H1 (cell line): Measurements from ENCODE around the gene U2SURP. TPM values are rescaled to one million over a fixed set of nuclear protein-coding genes. Genes with fewer than 3 reads are reported as not detected.

Source experiments
- CTCF ChIA-PET: fragments of 300-600 bp; sonication (Branson Sonifier 250); formaldehyde crosslinking; loops from one replicate; lab custom pipeline; 2021; ENCODE audit not compliant: partially characterized antibody; lab: Charles Lee
- POLR2A ChIA-PET: fragments of 300-600 bp; sonication (Branson Sonifier 250); formaldehyde crosslinking; loops from one replicate; lab custom pipeline; 2021; ENCODE audit warnings: inconsistent platforms; ENCODE audit not compliant: partially characterized antibody; lab: Charles Lee
- DNase-seq, 2 experiments: peaks; one replicate each; pipeline versions ENCODE4 v3.0.0 to v3.0.0-alpha.2; 2010 to 2022; ENCODE audit warnings: low spot score in 2 of 2, low read depth in 1 of 2, mixed read lengths in 1 of 2
- FAIRE-seq: peaks from 2 replicates; lab custom pipeline; 2011; peaks lifted over from hg19 to GRCh38; lab: Jason Lieb, UNC
- H2AFZ ChIP-seq: 2 replicates; pipeline ENCODE4 v1.8.1; 2012; ENCODE audit warnings: low read length, inconsistent platforms
- H2AK5ac ChIP-seq: 2 replicates; pipeline ENCODE4 v1.6.1; 2013; ENCODE audit warnings: low read depth, low read length
- H2BK120ac ChIP-seq: replicated peaks from 2 replicates; pipeline ENCODE3; 2013; ENCODE audit warnings: low read depth, low read length, inconsistent platforms
- H2BK12ac ChIP-seq: 2 replicates; pipeline ENCODE4 v1.6.1; 2013; ENCODE audit warnings: low read depth, low read length
- H2BK15ac ChIP-seq: 2 replicates; pipeline ENCODE4 v1.6.1; 2013; ENCODE audit warnings: low read length
- H2BK20ac ChIP-seq: 2 replicates; pipeline ENCODE4 v1.6.1; 2013; ENCODE audit warnings: low read length
- H2BK5ac ChIP-seq: 2 replicates; pipeline ENCODE4 v1.6.1; 2013; ENCODE audit warnings: low read depth, low read length
- H3K14ac ChIP-seq: 2 replicates; pipeline ENCODE4 v1.6.1; 2013; ENCODE audit warnings: inconsistent platforms; ENCODE audit not compliant: insufficient read length
- H3K18ac ChIP-seq: 2 replicates; pipeline ENCODE4 v1.6.1; 2013; ENCODE audit warnings: low read length; ENCODE audit errors: extremely low read depth
- H3K23ac ChIP-seq: 2 replicates; pipeline ENCODE4 v1.6.1; 2013; ENCODE audit warnings: inconsistent platforms; ENCODE audit not compliant: insufficient read length
- H3K23me2 ChIP-seq: 2 replicates; pipeline ENCODE4 v1.6.1; 2013; ENCODE audit warnings: low read depth, low read length
- H3K27ac ChIP-seq: 2 replicates; pipeline ENCODE4 v1.6.1; 2011; ENCODE audit warnings: low read depth, low read length, inconsistent platforms
- H3K27me3 ChIP-seq, 4 experiments: replicated peaks in 1 of 4; 1 replicate in 1 of 4; 2 replicates in 3 of 4; pipeline versions ENCODE4 v1.6.1 to v1.8.1; 2011 to 2013; ENCODE audit warnings: low read length in 3 of 4, mild to moderate bottlenecking in 3 of 4, inconsistent platforms in 2 of 4, mixed read lengths in 2 of 4, moderate library complexity in 1 of 4; ENCODE audit not compliant: control insufficient read depth in 3 of 4, insufficient read depth in 3 of 4; ENCODE audit errors: extremely low read depth in 1 of 4
- H3K36me3 ChIP-seq, 4 experiments: 2 replicates each; pipeline versions ENCODE4 v1.6.1 to v1.8.1; 2011 to 2013; ENCODE audit warnings: mild to moderate bottlenecking in 4 of 4, low read length in 3 of 4, moderate library complexity in 2 of 4, control low read depth in 1 of 4, inconsistent platforms in 1 of 4; ENCODE audit not compliant: insufficient read depth in 4 of 4, control insufficient read depth in 2 of 4
- H3K4ac ChIP-seq: replicated peaks from 2 replicates; pipeline ENCODE3; 2013; ENCODE audit warnings: low read length, low read depth, mixed read lengths, inconsistent platforms; ENCODE audit not compliant: insufficient read length
- H3K4me1 ChIP-seq, 4 experiments: replicated peaks in 1 of 4; 1 replicate in 1 of 4; 2 replicates in 3 of 4; pipeline versions ENCODE4 v1.6.1 to v1.8.1; 2011 to 2013; ENCODE audit warnings: low read length in 3 of 4, inconsistent platforms in 2 of 4, mixed read lengths in 1 of 4; ENCODE audit not compliant: insufficient read depth in 4 of 4, control insufficient read depth in 3 of 4
- H3K4me2 ChIP-seq, 2 experiments: 2 replicates each; pipeline versions ENCODE4 v1.6.1 to v1.8.1; 2011 to 2013; ENCODE audit warnings: low read depth in 2 of 2, low read length in 2 of 2, control low read depth in 1 of 2, inconsistent platforms in 1 of 2, mild to moderate bottlenecking in 1 of 2; ENCODE audit not compliant: insufficient read depth in 1 of 2
- H3K4me3 ChIP-seq, 4 experiments: fragments of 200-600, 300-600 bp in 1 of 4; sonication (generic), shearing (Covaris generic), sonication (Bioruptor Twin) in 1 of 4; 2 replicates each; pipeline versions ENCODE4 v1.5.1 to v1.8.1; 2011 to 2016; ENCODE audit warnings: low read length in 4 of 4, low read depth in 3 of 4, control low read depth in 2 of 4, inconsistent platforms in 2 of 4, mild to moderate bottlenecking in 2 of 4, mixed read lengths in 1 of 4, moderate library complexity in 1 of 4; ENCODE audit not compliant: insufficient read depth in 2 of 4; ENCODE audit errors: extremely low read depth in 1 of 4
- H3K56ac ChIP-seq: replicated peaks from 2 replicates; pipeline ENCODE3; 2013; ENCODE audit warnings: low read depth, mild to moderate bottlenecking, mixed read lengths, low read length, inconsistent platforms; ENCODE audit not compliant: insufficient read length
- H3K79me1 ChIP-seq: 2 replicates; pipeline ENCODE4 v1.6.1; 2013; ENCODE audit warnings: low read depth, low read length, control low read depth
- H3K79me2 ChIP-seq, 2 experiments: 2 replicates each; pipeline versions ENCODE4 v1.6.1 to v1.8.1; 2012 to 2013; ENCODE audit warnings: low read length in 2 of 2, mild to moderate bottlenecking in 2 of 2, inconsistent platforms in 1 of 2; ENCODE audit not compliant: insufficient read depth in 2 of 2, control insufficient read depth in 1 of 2
- H3K9ac ChIP-seq, 4 experiments: replicated peaks in 1 of 4; 1 replicate in 1 of 4; 2 replicates in 3 of 4; pipeline versions ENCODE4 v1.6.1 to v1.8.1; 2011 to 2013; ENCODE audit warnings: low read depth in 3 of 4, low read length in 3 of 4, control low read depth in 2 of 4, mild to moderate bottlenecking in 2 of 4, moderate library complexity in 2 of 4, inconsistent platforms in 1 of 4; ENCODE audit errors: extremely low read depth in 1 of 4
- H3K9me3 ChIP-seq, 2 experiments: 2 replicates each; pipeline versions ENCODE4 v1.6.1 to v1.8.1; 2012 to 2013; ENCODE audit warnings: mild to moderate bottlenecking in 2 of 2, moderate library complexity in 2 of 2, control low read depth in 1 of 2, inconsistent platforms in 1 of 2, low read depth in 1 of 2, low read length in 1 of 2, mixed read lengths in 1 of 2; ENCODE audit not compliant: insufficient read depth in 2 of 2
- H4K20me1 ChIP-seq, 2 experiments: replicated peaks in 1 of 2; 2 replicates each; pipeline versions ENCODE3 to v1.8.1; 2011 to 2013; ENCODE audit warnings: inconsistent platforms in 2 of 2, low read length in 2 of 2, mild to moderate bottlenecking in 1 of 2; ENCODE audit not compliant: insufficient read depth in 2 of 2, control insufficient read depth in 1 of 2
- H4K5ac ChIP-seq: 2 replicates; pipeline ENCODE4 v1.6.1; 2013; ENCODE audit warnings: low read length, low read depth, mixed read lengths, inconsistent platforms; ENCODE audit not compliant: insufficient read length
- H4K8ac ChIP-seq: 2 replicates; pipeline ENCODE4 v1.8.0; 2013; ENCODE audit warnings: mild to moderate bottlenecking, moderate library complexity, low read length, inconsistent platforms; ENCODE audit not compliant: insufficient read depth; ENCODE audit errors: extremely low read depth
- H4K91ac ChIP-seq: replicated peaks from 2 replicates; pipeline ENCODE3; 2013; ENCODE audit warnings: low read length, mixed read lengths, inconsistent platforms; ENCODE audit not compliant: insufficient read length
- CREB1 ChIP-seq: IDR thresholded peaks from 2 replicates; pipeline ENCODE4 v1.6.1; 2012; ENCODE audit warnings: inconsistent platforms
- HDAC2 ChIP-seq, 2 experiments: fragments of 300-600 bp in 1 of 2; sonication (generic) in 1 of 2; IDR thresholded peaks; 2 replicates each; pipeline ENCODE4 v1.6.1; 2011 to 2012; ENCODE audit warnings: low read depth in 2 of 2, low read length in 2 of 2, mild to moderate bottlenecking in 2 of 2, moderate library complexity in 2 of 2, borderline replicate concordance in 1 of 2, inconsistent platforms in 1 of 2
- MAFK ChIP-seq: IDR thresholded peaks from 2 replicates; pipeline ENCODE4 v1.6.1; 2012; ENCODE audit warnings: low read depth, mild to moderate bottlenecking, improper control_type of control experiment, low read length
- SUZ12 ChIP-seq: fragments of 200-600 bp; sonication (generic); IDR thresholded peaks from 2 replicates; pipeline ENCODE4 v1.6.1; 2012; ENCODE audit warnings: mild to moderate bottlenecking, inconsistent platforms, low read length, moderate library complexity, mixed read lengths
- WGBS, 2 experiments: shearing (Covaris generic) in 1 of 2; methylation state at CpG; one replicate each; pipeline versions ENCODE4 v1.1.6 to v1.1.7; 2013 to 2015; ENCODE audit warnings: low lambda C conversion rate in 2 of 2, mixed read lengths in 2 of 2, inconsistent platforms in 1 of 2, low coverage in 1 of 2, missing lambda C conversion rate in 1 of 2; ENCODE audit not compliant: insufficient replicate concordance in 2 of 2, insufficient coverage in 1 of 2, insufficient read length in 1 of 2; ENCODE audit errors: extremely low coverage in 1 of 2, missing lambda C conversion rate in 1 of 2; 5-methylcytosine and 5-hydroxymethylcytosine counted together
- polyA plus RNA-seq, 7 experiments: library from polyadenylated mRNA; depleted of rRNA in 3 of 7; stranded (reverse) in 5 of 7; unstranded in 2 of 7; fragments of >200 nt in 5 of 7; fragments of 200-250 nt in 2 of 7; gene quantifications; 1 replicate in 5 of 7; 2 replicates in 1 of 7; 4 replicates in 1 of 7; pipeline versions ENCODE4 v1.2.1 to v1.2.3, GENCODE V29; 2011 to 2013; ENCODE audit warnings: missing spikeins in 2 of 7, mixed read lengths in 2 of 7
- total RNA-seq: library from RNA; stranded (reverse); fragmentation: NEBNext Ultra II Directional; extraction: Animal tissue kit (Norgen Biotek cat#: 25700); gene quantifications from 2 replicates; pipeline ENCODE4 v1.2.1, GENCODE V29; 2021
- TF ChIP-seq, protein P1 (sequence below): IDR thresholded peaks from 2 replicates; pipeline ENCODE4 v1.6.1; 2011; ENCODE audit warnings: low read length, improper control_type of control experiment
- TF ChIP-seq, protein P2 (sequence below), 3 experiments: IDR thresholded peaks; 1 replicate in 2 of 3; 2 replicates in 1 of 3; pipeline versions ENCODE4 v1.5.1 to v1.6.1; 2011; ENCODE audit warnings: low read length in 3 of 3, mild to moderate bottlenecking in 3 of 3, inconsistent platforms in 2 of 3, low read depth in 1 of 3, moderate library complexity in 1 of 3; ENCODE audit not compliant: insufficient read depth in 1 of 3; ENCODE audit errors: control extremely low read depth in 1 of 3
- TF ChIP-seq, protein P3 (sequence below): IDR thresholded peaks from 2 replicates; pipeline ENCODE4 v1.6.1; 2012; ENCODE audit warnings: inconsistent platforms

The U2SURP gene
- total and polyA plus RNA-seq, 2 of the 8 experiments (the other 6 are each of a cell fraction or from before 2014, with no cell fraction given) = 22.2 to 167 TPM

DNA sequence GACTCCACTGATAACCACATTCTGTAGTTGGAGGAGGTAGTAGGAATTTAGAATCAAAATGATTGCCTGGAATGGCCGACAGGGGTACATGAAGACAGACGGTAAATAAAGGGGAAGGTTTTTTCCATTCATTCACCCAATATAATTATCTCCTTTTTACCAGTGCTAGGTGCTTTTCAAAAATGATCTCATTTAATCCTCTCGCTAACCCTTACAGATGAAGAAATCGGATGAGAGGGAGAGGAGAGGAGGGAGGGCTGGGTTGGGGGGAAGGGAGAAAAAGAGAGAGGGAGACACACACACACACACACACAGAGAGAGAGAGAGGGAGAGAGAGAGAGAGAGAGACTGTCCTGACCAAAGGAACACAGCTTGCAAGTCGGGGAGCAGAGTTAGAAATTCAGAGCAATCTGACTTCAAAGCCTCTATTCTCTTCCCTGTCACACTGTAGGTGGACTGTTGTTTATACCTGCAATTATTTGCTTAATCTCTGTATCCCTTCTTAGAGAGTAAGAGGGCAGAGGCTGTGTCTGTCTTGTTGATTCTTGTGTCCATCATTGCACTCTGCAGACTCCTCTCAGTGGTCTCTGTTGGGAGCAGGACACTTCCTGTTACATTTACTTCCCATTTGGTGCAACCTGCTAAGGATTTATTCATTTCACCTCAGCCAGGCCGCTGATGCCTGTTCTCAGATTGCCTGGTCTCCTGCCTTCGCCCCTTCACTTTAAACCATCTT is 19.2 kb upstream of the U2SURP start:
- WGBS, 2 experiments = 62% methylated on average over 6 of the region's 7 CpGs; no CpG with 5 or more reads in 1 of the 2 experiments
- no peak overlapping the region; a peak in 1 of 7 replicates for H3K9ac ChIP-seq
- H3K79me2 ChIP-seq = no peaks in the 10 kb centered on the region
- ChIA-PET POLR2A (interaction anchor here (1.8 to 3.1 kb wide), 3 partner anchors 18 to 20 kb away, joined by 4 to 15 read pairs (median 6); partner anchors contain the start of gene U2SURP), CTCF (interaction anchor here (1.0 to 5.5 kb wide), 16 partner anchors 9 to 153 kb away, joined by 3 to 45 read pairs (median 7); partner anchors contain the start of genes PAQR9 and U2SURP)
- H3K79me1 ChIP-seq = no peaks in the 10 kb centered on the region
- no peak overlapping the region; a peak in 1 of 4 replicates for H3K4me2 ChIP-seq
- peaks cover 0 to 3% (median under 1%) of the 10 kb centered on the region in 4 experiments; a peak in 3 of 7 replicates for H3K4me1 ChIP-seq
- no peaks in the 10 kb centered on the region for H3K27me3 ChIP-seq
- H4K20me1 ChIP-seq = no peaks in the 10 kb centered on the region
- H3K23ac ChIP-seq = no peak overlapping the region
- H3K18ac ChIP-seq = no peak overlapping the region
- peak overlapping the region; percentile 100 for H2AFZ ChIP-seq
- no peak overlapping the region for H2BK20ac ChIP-seq
- no peak overlapping the region for H2BK15ac ChIP-seq
- H4K5ac ChIP-seq = no peak overlapping the region
- no peak overlapping the region for H3K56ac ChIP-seq
- no peak overlapping the region for H2BK12ac ChIP-seq
- H4K91ac ChIP-seq = no peak overlapping the region
- no peak for FAIRE-seq
- no peak overlapping the region for H3K14ac ChIP-seq
- H2BK5ac ChIP-seq = no peak overlapping the region
- no peak overlapping the region for H3K27ac ChIP-seq
- H3K23me2 ChIP-seq = no peaks in the 10 kb centered on the region
- no peak overlapping the region for H2BK120ac ChIP-seq
- no peak overlapping the region for H4K8ac ChIP-seq
- no peak overlapping the region for H3K4ac ChIP-seq
- no peak overlapping the region for H3K4me3 ChIP-seq
- no peak overlapping the region for H2AK5ac ChIP-seq
- no peak for DNase-seq
- no peaks in the 10 kb centered on the region for H3K36me3 ChIP-seq
- H3K9me3 ChIP-seq = no peaks in the 10 kb centered on the region
- TF ChIP-seq, protein P1, sequence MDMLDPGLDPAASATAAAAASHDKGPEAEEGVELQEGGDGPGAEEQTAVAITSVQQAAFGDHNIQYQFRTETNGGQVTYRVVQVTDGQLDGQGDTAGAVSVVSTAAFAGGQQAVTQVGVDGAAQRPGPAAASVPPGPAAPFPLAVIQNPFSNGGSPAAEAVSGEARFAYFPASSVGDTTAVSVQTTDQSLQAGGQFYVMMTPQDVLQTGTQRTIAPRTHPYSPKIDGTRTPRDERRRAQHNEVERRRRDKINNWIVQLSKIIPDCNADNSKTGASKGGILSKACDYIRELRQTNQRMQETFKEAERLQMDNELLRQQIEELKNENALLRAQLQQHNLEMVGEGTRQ = no peak
- TF ChIP-seq CREB1 (no peak), HDAC2 (IDR thresholded peaks at IDR 0.05; ENCODE audit: borderline replicate concordance in 1 of 2, low read depth in 2 of 2, low read length in 2 of 2) (no peak), MAFK (no peak), SUZ12 (no peak)
- TF ChIP-seq, protein P2, sequence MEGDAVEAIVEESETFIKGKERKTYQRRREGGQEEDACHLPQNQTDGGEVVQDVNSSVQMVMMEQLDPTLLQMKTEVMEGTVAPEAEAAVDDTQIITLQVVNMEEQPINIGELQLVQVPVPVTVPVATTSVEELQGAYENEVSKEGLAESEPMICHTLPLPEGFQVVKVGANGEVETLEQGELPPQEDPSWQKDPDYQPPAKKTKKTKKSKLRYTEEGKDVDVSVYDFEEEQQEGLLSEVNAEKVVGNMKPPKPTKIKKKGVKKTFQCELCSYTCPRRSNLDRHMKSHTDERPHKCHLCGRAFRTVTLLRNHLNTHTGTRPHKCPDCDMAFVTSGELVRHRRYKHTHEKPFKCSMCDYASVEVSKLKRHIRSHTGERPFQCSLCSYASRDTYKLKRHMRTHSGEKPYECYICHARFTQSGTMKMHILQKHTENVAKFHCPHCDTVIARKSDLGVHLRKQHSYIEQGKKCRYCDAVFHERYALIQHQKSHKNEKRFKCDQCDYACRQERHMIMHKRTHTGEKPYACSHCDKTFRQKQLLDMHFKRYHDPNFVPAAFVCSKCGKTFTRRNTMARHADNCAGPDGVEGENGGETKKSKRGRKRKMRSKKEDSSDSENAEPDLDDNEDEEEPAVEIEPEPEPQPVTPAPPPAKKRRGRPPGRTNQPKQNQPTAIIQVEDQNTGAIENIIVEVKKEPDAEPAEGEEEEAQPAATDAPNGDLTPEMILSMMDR (IDR thresholded peaks at IDR 0.05; ENCODE audit: control extremely low read depth in 1 of 3, insufficient read depth in 1 of 3, low read depth in 1 of 3, low read length in 3 of 3) = peak in 1 of 3 experiments; percentile 16; a peak in 1 of 4 replicates
- TF ChIP-seq, protein P3, sequence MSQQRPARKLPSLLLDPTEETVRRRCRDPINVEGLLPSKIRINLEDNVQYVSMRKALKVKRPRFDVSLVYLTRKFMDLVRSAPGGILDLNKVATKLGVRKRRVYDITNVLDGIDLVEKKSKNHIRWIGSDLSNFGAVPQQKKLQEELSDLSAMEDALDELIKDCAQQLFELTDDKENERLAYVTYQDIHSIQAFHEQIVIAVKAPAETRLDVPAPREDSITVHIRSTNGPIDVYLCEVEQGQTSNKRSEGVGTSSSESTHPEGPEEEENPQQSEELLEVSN = no peak
